Upper lobe of left lung (tissue), 6 donors: ENCODE measurements around the gene LEMD2. TPM values are rescaled to one million over a fixed set of nuclear protein-coding genes. Genes with fewer than 3 reads are reported as not detected.

ENCODE experiments used
- ATAC-seq, 2 donors: fragments of 200-7000 bp; cut with Tn5 transposase; one replicate each; pipeline ENCODE4 v1.9.1; 2022; ENCODE audit warnings: mild to moderate bottlenecking in 2 of 2, moderate library complexity in 2 of 2; ENCODE audit not compliant: low FRiP score in 2 of 2
- DNase-seq, 2 donors: peaks; one replicate each; pipeline ENCODE4 v3.0.0-alpha.2; 2019 to 2020
- H3K27ac ChIP-seq, 4 donors: fragments of 200-600 bp; sonication (generic); one replicate each; pipeline ENCODE4 v1.5.1; 2016 to 2019
- H3K27me3 ChIP-seq, 4 donors: fragments of 200-600 bp; sonication (generic); one replicate each; pipeline ENCODE4 v1.5.1; 2017 to 2019
- H3K36me3 ChIP-seq, 4 donors: fragments of 200-600 bp; sonication (generic); one replicate each; pipeline ENCODE4 v1.5.1; 2016 to 2019
- H3K4me1 ChIP-seq, 4 donors: fragments of 200-600 bp; sonication (generic); one replicate each; pipeline ENCODE4 v1.5.1; 2018 to 2019
- H3K4me3 ChIP-seq, 4 donors: fragments of 200-600 bp; sonication (generic); one replicate each; pipeline ENCODE4 v1.5.1; 2017 to 2019; ENCODE audit warnings: mild to moderate bottlenecking in 2 of 4, moderate library complexity in 1 of 4
- H3K9me3 ChIP-seq, 4 donors: fragments of 200-600 bp; sonication (generic); one replicate each; pipeline ENCODE4 v1.5.1; 2018 to 2019
- CTCF ChIP-seq, 6 experiments: fragments of 450-650 bp in 4 of 6; fragments of 200-600 bp in 2 of 6; sonication (generic) in 2 of 6; IDR thresholded peaks; one replicate each; pipeline ENCODE4 v1.5.1; 2016 to 2019; ENCODE audit warnings: antibody characterized with exemption in 6 of 6
- EP300 ChIP-seq, 4 donors: sonication (generic); formaldehyde crosslinking; IDR thresholded peaks; one replicate each; pipeline ENCODE4 v1.5.1; 2017; ENCODE audit warnings: antibody characterized with exemption in 4 of 4, control low read depth in 2 of 4
- POLR2A ChIP-seq, 4 donors: fragments of 450-650 bp; IDR thresholded peaks; one replicate each; pipeline ENCODE4 v1.5.1; 2016 to 2017; ENCODE audit warnings: antibody characterized with exemption in 4 of 4, mild to moderate bottlenecking in 2 of 4
- POLR2AphosphoS5 ChIP-seq, 2 donors: sonication (generic); formaldehyde crosslinking; IDR thresholded peaks; one replicate each; pipeline ENCODE4 v1.5.1; 2017; ENCODE audit warnings: antibody characterized with exemption in 2 of 2
- WGBS, 2 donors: methylation state at CpG; one replicate each; pipeline ENCODE4 v1.1.5; 2017 to 2018; 5-methylcytosine and 5-hydroxymethylcytosine counted together
- total RNA-seq, 6 donors: library from RNA; depleted of rRNA in 4 of 6; stranded (reverse); fragments of >200 nt in 4 of 6; gene quantifications; one replicate each; pipeline versions ENCODE4 v1.1.0 to v1.2.1, GENCODE V29; 2016 to 2021
- donor health status: DM: no; HTN: no; CAD: no; lungs with moderate emphysema.
- donor health status: DM: no; HTN: yes; CAD: no; lungs with severe emphysema.

Gene LEMD2
- total RNA-seq, 6 donors from 2014 or later, result 51.1 to 118 (median 66.2) TPM

- ATAC-seq (no peak), DNase-seq (peak in 1 of 2 donors; percentile 33)
- no peaks in the 10 kb centered on the region for H3K9me3 ChIP-seq
- H3K36me3 ChIP-seq, result no peaks in the 10 kb centered on the region
- H3K27ac ChIP-seq, result no peak overlapping the region
- H3K4me3 ChIP-seq, result no peak overlapping the region
- WGBS, 2 donors, result 40 to 58% methylated on average over 5 of the region's 5 CpGs
- no peak for TF ChIP-seq EP300 (IDR thresholded peaks at IDR 0.05)
- TF ChIP-seq CTCF (IDR thresholded peaks at IDR 0.05), result no peak
- no peak for TF ChIP-seq POLR2A (IDR thresholded peaks at IDR 0.05)
- peaks cover 0 to 14% (median 0%) of the 10 kb centered on the region in 4 donors for H3K4me1 ChIP-seq
- H3K27me3 ChIP-seq, result peaks cover 0 to 10% (median 0%) of the 10 kb centered on the region in 4 donors
Observed at GRCh38 chr6:33817489-33817888, 28.6 kb upstream of the LEMD2 start.

- H3K4me1 ChIP-seq, result peaks cover 0 to 14% (median 0%) of the 10 kb centered on the region in 4 donors
- H3K27ac ChIP-seq, result no peak overlapping the region
- 52 to 58% methylated on average over 8 of the region's 8 CpGs for WGBS, 2 donors
- TF ChIP-seq EP300 (IDR thresholded peaks at IDR 0.05), result no peak
- TF ChIP-seq POLR2A (IDR thresholded peaks at IDR 0.05), result no peak
- no peak for TF ChIP-seq POLR2AphosphoS5 (IDR thresholded peaks at IDR 0.05)
- no peak for TF ChIP-seq CTCF (IDR thresholded peaks at IDR 0.05)
- no peak for ATAC-seq
- peaks cover 0 to 10% (median 0%) of the 10 kb centered on the region in 4 donors for H3K27me3 ChIP-seq
- DNase-seq, result no peak
- H3K36me3 ChIP-seq, result no peaks in the 10 kb centered on the region
- H3K9me3 ChIP-seq, result no peaks in the 10 kb centered on the region
- H3K4me3 ChIP-seq, result no peak overlapping the region
Observed at GRCh38 chr6:33816911-33817310, 28.0 kb upstream of the LEMD2 start.

GRCh38 chr6:33815854-33816253 is 26.9 kb upstream of the LEMD2 start:
- no peak for ATAC-seq

GRCh38 chr6:33813990-33814985 is 25.4 kb upstream of the LEMD2 start:
- Histone ChIP-seq H3K36me3 (no peaks in the 10 kb centered on the region), H3K27me3 (peaks cover 0 to 10% (median 0%) of the 10 kb centered on the region in 4 donors), H3K4me3 (no peak overlapping the region), H3K4me1 (peaks cover 0 to 14% (median 0%) of the 10 kb centered on the region in 4 donors), H3K27ac (no peak overlapping the region), H3K9me3 (no peaks in the 10 kb centered on the region)
- DNase-seq, result no peak
- no peak for ATAC-seq
- 60 to 61% methylated on average over 13 to 15 of the region's 19 CpGs for WGBS, 2 donors
- no peak for TF ChIP-seq POLR2AphosphoS5 (IDR thresholded peaks at IDR 0.05)
- TF ChIP-seq POLR2A (IDR thresholded peaks at IDR 0.05), result no peak
- no peak for TF ChIP-seq CTCF (IDR thresholded peaks at IDR 0.05)
- no peak for TF ChIP-seq EP300 (IDR thresholded peaks at IDR 0.05)

More at GRCh38 chr6:33815854-33816253, 26.9 kb upstream of the LEMD2 start:
- peaks cover 0 to 10% (median 0%) of the 10 kb centered on the region in 4 donors for H3K27me3 ChIP-seq
- peaks cover 0 to 14% (median 0%) of the 10 kb centered on the region in 4 donors for H3K4me1 ChIP-seq
- no peak for DNase-seq
- H3K9me3 ChIP-seq, result no peaks in the 10 kb centered on the region
- WGBS, 2 donors, result 56 to 76% methylated on average over 1 of the region's 1 CpG
- H3K27ac ChIP-seq, result no peak overlapping the region
- TF ChIP-seq POLR2AphosphoS5 (IDR thresholded peaks at IDR 0.05) (no peak), POLR2A (IDR thresholded peaks at IDR 0.05) (no peak), EP300 (IDR thresholded peaks at IDR 0.05) (no peak), CTCF (IDR thresholded peaks at IDR 0.05) (no peak)
- no peaks in the 10 kb centered on the region for H3K36me3 ChIP-seq
- no peak overlapping the region for H3K4me3 ChIP-seq
